Stimulated activated CD4-positive, alpha-beta T cell treated with anti-CD3 and anti-CD28 coated beads, Interleukin-1b, Interleukin-23, amount 100 ng/mL, for 1 hour (primary cell): Measurements from ENCODE around the gene SLC35F3.

Experiments used
- DNase-seq, 2 donors: peaks; one replicate each; pipeline ENCODE4 v3.0.0-alpha.2; 2020; ENCODE audit warnings: low read depth in 2 of 2

SLC35F3 gene

DNA sequence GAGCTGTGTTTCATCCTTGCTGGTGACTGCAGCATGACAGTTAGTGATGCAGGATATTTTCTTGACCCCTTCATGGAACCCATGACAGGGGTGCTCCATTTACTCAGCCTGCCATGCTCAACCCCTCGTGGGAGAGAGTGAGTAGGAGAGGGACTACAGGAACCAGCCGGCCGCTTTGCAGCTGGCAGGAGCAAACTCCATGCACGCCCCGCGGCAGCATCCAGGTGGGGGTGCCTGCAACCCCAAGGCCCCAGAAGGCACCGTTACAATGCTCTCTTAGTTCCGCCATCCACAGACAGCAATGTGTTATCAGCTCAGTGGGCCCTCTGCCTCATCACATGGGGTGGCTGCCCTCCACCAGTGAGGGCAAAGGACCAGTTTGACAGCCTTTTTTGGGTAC is 135.1 kb downstream of the SLC35F3 start:
- no peak for DNase-seq

GRCh38 chr1:234040446-234041317 is 136.2 kb downstream of the SLC35F3 start:
- DNase-seq: no peak

DNA sequence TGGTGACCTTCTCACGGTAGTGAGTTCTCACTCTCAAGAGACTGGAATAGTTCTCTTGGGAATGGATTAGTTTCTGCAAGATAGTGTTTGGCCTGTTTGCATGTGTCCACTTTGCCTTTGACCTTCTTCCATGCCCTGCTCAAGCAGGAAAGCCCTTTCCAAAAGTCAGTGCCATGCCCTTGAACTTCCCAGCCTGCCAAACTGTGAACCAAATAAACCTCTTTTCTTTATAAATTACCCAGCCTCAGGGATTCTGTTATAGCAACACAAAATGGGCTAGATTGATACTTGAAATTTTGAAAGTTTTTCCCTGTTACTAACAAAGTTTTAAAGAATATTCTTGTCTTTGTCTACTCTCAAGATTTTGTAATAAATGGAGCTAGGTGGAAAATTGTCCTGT is 139.6 kb downstream of the SLC35F3 start:
- no peak for DNase-seq

DNA sequence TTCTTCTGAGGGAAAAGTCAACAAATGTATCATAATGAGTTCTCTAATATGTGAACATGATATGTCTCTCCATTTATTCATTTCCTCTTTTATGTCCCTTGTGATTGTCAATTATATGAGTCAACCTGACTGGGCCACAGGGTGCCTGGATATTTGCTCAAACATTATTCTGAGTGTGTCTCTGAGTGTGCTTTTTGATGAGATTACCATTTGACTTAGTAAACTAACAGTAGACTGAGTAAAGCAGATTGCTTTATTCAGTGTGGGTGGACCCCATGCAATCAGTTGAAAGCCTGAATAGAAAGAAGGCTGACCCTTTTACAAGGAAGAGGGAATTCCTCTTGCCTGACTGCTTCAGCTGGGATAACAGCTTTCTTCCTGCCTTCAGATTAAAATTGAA is 142.6 kb downstream of the SLC35F3 start:
- DNase-seq: no peak

- DNase-seq: no peak
Observed at GRCh38 chr1:234062166-234062565, 157.7 kb downstream of the SLC35F3 start.

GRCh38 chr1:234065794-234066447 is 161.4 kb downstream of the SLC35F3 start:
- peak; percentile 16 to 52 for DNase-seq

GRCh38 chr1:234067581-234068337 is 163.3 kb downstream of the SLC35F3 start:
- DNase-seq: no peak

DNA sequence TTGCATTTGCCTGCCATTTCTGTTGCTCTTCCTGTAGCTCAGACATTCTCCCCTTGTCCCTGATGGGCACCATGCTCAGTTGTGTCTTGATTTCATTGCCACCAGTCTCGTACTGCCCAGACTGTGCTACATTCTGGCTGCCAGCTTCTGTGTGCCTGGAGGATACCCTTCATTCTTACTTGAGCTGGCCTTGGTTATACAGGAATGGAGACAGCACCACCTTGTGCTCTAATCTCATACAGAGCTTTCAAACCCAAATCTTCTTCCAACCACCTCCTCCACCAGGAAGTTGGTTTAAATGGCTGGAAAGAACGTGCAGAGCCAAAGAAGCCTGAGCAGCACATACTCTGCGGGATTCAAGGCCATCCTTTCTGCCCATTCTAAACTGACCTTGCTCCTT is 165.3 kb downstream of the SLC35F3 start:
- no peak for DNase-seq

GRCh38 chr1:234072793-234073192 is 168.3 kb downstream of the SLC35F3 start:
- no peak for DNase-seq

DNA sequence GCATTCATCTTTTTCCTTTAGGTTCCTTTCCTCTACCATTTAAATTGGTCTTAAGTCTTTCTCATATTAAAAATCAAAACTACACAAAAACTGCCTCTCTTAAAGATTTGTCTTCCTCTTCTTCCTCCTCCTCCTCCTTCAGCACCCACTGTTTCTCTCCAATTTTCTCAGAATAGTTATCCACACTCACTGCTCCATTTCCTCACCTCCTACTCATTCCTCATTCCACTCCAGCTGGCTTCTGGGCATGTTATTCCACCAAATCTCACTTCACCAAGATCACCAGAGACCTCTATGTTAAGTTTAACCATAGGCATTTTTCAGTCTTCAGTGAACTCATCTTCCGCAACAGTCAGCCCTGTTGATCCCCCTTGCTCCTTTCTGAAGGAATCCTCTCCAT is 173.7 kb downstream of the SLC35F3 start:
- no peak for DNase-seq

GRCh38 chr1:234079896-234080295 is 175.4 kb downstream of the SLC35F3 start:
- DNase-seq: no peak

DNA sequence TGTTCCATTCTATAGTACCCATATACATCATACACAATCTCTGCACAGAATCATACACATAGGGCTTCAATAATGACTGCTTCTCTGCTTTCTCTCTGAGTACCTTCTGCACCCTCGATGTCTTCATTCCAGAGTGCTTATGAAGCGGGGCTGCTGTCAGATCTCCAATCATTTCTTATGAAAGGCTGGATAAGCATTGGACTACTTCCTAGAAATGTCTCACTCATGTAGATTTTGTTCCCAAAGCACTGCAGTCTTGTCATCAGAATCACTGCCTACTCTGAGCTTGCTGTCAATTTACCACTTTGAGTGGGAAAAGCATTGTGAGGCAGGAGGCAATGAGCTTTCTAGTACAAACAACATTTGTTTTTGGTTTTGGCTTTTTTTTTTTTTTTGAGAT is 179.0 kb downstream of the SLC35F3 start:
- no peak for DNase-seq

GRCh38 chr1:234089396-234089795 is 184.9 kb downstream of the SLC35F3 start:
- no peak for DNase-seq

- DNase-seq: no peak
Observed at GRCh38 chr1:234090212-234091064, 186.0 kb downstream of the SLC35F3 start.

- DNase-seq: no peak
Observed at GRCh38 chr1:234091065-234091401, 186.6 kb downstream of the SLC35F3 start.

DNA sequence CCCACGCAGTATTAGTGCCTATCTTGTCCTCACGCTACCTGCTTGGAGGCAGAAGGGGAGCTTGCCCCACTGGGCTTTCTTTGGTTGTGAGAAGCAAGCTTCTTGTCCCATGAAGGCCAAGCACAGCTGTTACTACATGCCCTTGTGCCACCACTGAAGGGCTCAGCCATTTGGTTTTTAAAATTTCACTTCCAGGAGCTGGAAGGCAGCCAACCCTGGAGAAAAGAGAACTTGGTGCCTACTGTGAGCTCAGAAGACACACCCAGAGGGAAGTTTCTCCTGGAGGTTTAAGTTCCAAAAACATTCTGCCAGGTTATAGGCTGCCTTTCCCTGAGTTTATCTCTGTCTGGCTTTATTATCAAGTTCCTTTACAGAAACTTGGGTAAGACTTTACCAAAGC is 187.4 kb downstream of the SLC35F3 start:
- DNase-seq: no peak

GRCh38 chr1:234093107-234093506 is 188.6 kb downstream of the SLC35F3 start:
- no peak for DNase-seq

- DNase-seq: no peak
Observed at GRCh38 chr1:234093741-234094140, 189.3 kb downstream of the SLC35F3 start.

GRCh38 chr1:234094172-234094571 is 189.7 kb downstream of the SLC35F3 start:
- DNase-seq: no peak

GRCh38 chr1:234096161-234096770 is 191.8 kb downstream of the SLC35F3 start:
- DNase-seq: no peak

DNA sequence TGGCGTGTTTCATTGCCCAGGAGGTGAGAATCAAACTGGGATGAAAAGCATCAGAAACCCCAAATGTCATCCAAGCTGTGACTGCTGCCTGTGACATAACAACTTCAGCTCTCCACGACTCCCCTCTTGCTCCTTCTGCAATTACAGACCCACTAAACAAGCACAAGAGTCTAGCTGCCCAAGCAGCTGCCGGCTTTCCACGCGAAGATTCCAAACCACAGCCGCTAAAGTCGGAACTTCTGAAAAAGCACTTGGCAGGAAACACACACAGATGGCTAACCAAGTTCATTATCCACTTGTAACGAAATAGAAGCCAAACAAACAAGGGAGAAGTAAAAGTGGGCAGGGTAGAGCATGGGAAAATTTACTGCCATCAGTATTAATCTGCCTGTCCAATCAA is 198.1 kb downstream of the SLC35F3 start:
- no peak for DNase-seq
